GM12878 (cell line): Measurements from ENCODE around the gene DES. TPM values are rescaled to one million over a fixed set of nuclear protein-coding genes. Genes with fewer than 3 reads are reported as not detected.

Experiments
- ZNF207 ChIP-seq: fragments of 450-650 bp; IDR thresholded peaks from 2 replicates; pipeline ENCODE4 v1.6.1; 2014; ENCODE audit warnings: antibody characterized with exemption, mild to moderate bottlenecking, borderline replicate concordance
- polyA plus RNA-seq, 11 experiments: library from polyadenylated mRNA; depleted of rRNA in 4 of 11; unstranded in 6 of 11; stranded (reverse) in 5 of 11; fragments of >200 nt; fragmentation: Nextera tagmentation in 4 of 11; fragmentation: Illumina TruSeq in 1 of 11; extraction: Ambion mirVana in 4 of 11; extraction: Trizol in 1 of 11; gene quantifications; 1 replicate in 1 of 11; 2 replicates in 10 of 11; pipeline versions ENCODE4 v1.2.1 to v1.2.3, GENCODE V29; 2011 to 2016; ENCODE audit warnings: inconsistent platforms in 2 of 11, missing spikeins in 2 of 11, low read depth in 1 of 11
- total RNA-seq, 4 experiments: library from RNA; depleted of rRNA in 3 of 4; stranded (reverse); fragments of >200 nt in 3 of 4; fragmentation: Illumina TruSeq in 1 of 4; extraction: Trizol in 1 of 4; gene quantifications; 2 replicates each; pipeline versions ENCODE4 v1.2.1 to v1.2.3, GENCODE V29; 2013 to 2021
- TF ChIP-seq, protein P1 (sequence below): fragments of 450-650 bp; IDR thresholded peaks from 2 replicates; pipeline ENCODE4 v1.6.1; 2018; ENCODE audit warnings: mild to moderate bottlenecking, low read depth, moderate library complexity; ENCODE audit not compliant: partially characterized antibody
- TF ChIP-seq, protein P2 (sequence below): IDR thresholded peaks from 2 replicates; pipeline ENCODE4 v1.6.1; 2012; ENCODE audit warnings: improper control_type of control experiment, low read depth, low read length; ENCODE audit not compliant: insufficient replicate concordance
- TF ChIP-seq, protein P3 (sequence below), 3 experiments: IDR thresholded peaks in 2 of 3; conservative IDR thresholded peaks in 1 of 3; 2 replicates each; pipeline ENCODE4 v1.5.1; 2011; ENCODE audit warnings: low read depth in 3 of 3, low read length in 3 of 3, mild to moderate bottlenecking in 3 of 3, control low read depth in 2 of 3, moderate library complexity in 2 of 3, inconsistent platforms in 1 of 3, mixed read lengths in 1 of 3; ENCODE audit not compliant: control insufficient read depth in 2 of 3, insufficient read depth in 1 of 3; ENCODE audit errors: extremely low read depth in 1 of 3

Gene DES
- total and polyA plus RNA-seq, 10 of the 15 experiments (the other 5 are each of a cell fraction or from before 2014, with no cell fraction given) = 0.80 TPM; not detected in 9

DNA sequence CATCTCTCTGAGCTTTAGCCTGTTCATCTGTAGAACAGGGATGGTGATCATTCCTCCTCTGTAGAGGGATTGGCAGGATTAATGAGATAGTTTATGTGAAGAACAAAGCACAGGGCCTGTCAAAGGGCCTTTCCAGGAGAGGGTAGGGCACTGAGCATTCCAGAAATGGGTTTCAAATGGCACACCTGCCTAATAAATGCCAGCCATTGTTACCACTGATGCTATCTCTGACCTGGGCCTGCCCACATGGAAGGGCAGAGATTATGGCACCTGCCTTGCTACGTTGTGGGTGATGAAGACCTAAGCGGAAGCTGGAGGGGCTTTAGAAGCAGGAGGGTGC is 49.5 kb downstream of the DES start (continued):
- TF ChIP-seq, protein P1, sequence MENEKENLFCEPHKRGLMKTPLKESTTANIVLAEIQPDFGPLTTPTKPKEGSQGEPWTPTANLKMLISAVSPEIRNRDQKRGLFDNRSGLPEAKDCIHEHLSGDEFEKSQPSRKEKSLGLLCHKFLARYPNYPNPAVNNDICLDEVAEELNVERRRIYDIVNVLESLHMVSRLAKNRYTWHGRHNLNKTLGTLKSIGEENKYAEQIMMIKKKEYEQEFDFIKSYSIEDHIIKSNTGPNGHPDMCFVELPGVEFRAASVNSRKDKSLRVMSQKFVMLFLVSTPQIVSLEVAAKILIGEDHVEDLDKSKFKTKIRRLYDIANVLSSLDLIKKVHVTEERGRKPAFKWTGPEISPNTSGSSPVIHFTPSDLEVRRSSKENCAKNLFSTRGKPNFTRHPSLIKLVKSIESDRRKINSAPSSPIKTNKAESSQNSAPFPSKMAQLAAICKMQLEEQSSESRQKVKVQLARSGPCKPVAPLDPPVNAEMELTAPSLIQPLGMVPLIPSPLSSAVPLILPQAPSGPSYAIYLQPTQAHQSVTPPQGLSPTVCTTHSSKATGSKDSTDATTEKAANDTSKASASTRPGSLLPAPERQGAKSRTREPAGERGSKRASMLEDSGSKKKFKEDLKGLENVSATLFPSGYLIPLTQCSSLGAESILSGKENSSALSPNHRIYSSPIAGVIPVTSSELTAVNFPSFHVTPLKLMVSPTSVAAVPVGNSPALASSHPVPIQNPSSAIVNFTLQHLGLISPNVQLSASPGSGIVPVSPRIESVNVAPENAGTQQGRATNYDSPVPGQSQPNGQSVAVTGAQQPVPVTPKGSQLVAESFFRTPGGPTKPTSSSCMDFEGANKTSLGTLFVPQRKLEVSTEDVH = no peak
- TF ChIP-seq, protein P2, sequence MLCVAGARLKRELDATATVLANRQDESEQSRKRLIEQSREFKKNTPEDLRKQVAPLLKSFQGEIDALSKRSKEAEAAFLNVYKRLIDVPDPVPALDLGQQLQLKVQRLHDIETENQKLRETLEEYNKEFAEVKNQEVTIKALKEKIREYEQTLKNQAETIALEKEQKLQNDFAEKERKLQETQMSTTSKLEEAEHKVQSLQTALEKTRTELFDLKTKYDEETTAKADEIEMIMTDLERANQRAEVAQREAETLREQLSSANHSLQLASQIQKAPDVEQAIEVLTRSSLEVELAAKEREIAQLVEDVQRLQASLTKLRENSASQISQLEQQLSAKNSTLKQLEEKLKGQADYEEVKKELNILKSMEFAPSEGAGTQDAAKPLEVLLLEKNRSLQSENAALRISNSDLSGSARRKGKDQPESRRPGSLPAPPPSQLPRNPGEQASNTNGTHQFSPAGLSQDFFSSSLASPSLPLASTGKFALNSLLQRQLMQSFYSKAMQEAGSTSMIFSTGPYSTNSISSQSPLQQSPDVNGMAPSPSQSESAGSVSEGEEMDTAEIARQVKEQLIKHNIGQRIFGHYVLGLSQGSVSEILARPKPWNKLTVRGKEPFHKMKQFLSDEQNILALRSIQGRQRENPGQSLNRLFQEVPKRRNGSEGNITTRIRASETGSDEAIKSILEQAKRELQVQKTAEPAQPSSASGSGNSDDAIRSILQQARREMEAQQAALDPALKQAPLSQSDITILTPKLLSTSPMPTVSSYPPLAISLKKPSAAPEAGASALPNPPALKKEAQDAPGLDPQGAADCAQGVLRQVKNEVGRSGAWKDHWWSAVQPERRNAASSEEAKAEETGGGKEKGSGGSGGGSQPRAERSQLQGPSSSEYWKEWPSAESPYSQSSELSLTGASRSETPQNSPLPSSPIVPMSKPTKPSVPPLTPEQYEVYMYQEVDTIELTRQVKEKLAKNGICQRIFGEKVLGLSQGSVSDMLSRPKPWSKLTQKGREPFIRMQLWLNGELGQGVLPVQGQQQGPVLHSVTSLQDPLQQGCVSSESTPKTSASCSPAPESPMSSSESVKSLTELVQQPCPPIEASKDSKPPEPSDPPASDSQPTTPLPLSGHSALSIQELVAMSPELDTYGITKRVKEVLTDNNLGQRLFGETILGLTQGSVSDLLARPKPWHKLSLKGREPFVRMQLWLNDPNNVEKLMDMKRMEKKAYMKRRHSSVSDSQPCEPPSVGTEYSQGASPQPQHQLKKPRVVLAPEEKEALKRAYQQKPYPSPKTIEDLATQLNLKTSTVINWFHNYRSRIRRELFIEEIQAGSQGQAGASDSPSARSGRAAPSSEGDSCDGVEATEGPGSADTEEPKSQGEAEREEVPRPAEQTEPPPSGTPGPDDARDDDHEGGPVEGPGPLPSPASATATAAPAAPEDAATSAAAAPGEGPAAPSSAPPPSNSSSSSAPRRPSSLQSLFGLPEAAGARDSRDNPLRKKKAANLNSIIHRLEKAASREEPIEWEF = no peak
- TF ChIP-seq ZNF207 = no peak
- TF ChIP-seq, protein P3, sequence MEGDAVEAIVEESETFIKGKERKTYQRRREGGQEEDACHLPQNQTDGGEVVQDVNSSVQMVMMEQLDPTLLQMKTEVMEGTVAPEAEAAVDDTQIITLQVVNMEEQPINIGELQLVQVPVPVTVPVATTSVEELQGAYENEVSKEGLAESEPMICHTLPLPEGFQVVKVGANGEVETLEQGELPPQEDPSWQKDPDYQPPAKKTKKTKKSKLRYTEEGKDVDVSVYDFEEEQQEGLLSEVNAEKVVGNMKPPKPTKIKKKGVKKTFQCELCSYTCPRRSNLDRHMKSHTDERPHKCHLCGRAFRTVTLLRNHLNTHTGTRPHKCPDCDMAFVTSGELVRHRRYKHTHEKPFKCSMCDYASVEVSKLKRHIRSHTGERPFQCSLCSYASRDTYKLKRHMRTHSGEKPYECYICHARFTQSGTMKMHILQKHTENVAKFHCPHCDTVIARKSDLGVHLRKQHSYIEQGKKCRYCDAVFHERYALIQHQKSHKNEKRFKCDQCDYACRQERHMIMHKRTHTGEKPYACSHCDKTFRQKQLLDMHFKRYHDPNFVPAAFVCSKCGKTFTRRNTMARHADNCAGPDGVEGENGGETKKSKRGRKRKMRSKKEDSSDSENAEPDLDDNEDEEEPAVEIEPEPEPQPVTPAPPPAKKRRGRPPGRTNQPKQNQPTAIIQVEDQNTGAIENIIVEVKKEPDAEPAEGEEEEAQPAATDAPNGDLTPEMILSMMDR (IDR thresholded peaks at IDR 0.05 in 2 of 3, conservative IDR thresholded peaks at IDR 0.05 in 1 of 3; ENCODE audit: control insufficient read depth in 2 of 3, extremely low read depth in 1 of 3, insufficient read depth in 1 of 3, low read depth in 3 of 3, low read length in 3 of 3) = no peak
- TF ChIP-seq, all 136 proteins: peak for 0
